Neural cell (in vitro differentiated cells): Measurements from ENCODE around the gene TMEM101.

Source experiments
- CTCF ChIP-seq: fragments of 450-650 bp; IDR thresholded peaks from 2 replicates; pipeline ENCODE4 v1.5.1; 2014; ENCODE audit warnings: antibody characterized with exemption, mild to moderate bottlenecking, moderate library complexity; ENCODE audit not compliant: poor library complexity, severe bottlenecking
- POLR2AphosphoS5 ChIP-seq: IDR thresholded peaks from 2 replicates; pipeline ENCODE4 v1.6.1; 2012

- TF ChIP-seq CTCF (no peak), POLR2AphosphoS5 (no peak)
These were observed 46.7 kb upstream of the TMEM101 start for GRCh38 chr17:44061446-44061845.
